HG02588 (cell line): ENCODE measurements around the gene ST8SIA5.

ENCODE experiments used
- ATAC-seq: cut with Tn5 transposase; IDR thresholded peaks from one replicate; pipeline ENCODE4 v1.9.1; 2021; ENCODE audit warnings: mild to moderate bottlenecking, moderate library complexity; ENCODE audit not compliant: unreplicated experiment

The ST8SIA5 gene

GRCh38 chr18:46715062-46715461 lies 41.8 kb downstream of the ST8SIA5 start:
- ATAC-seq: no peak

- no peak for ATAC-seq
Observed at GRCh38 chr18:46712406-46712805, 44.4 kb downstream of the ST8SIA5 start.

GRCh38 chr18:46711444-46711863 lies 45.4 kb downstream of the ST8SIA5 start:
- no peak for ATAC-seq

- ATAC-seq: no peak
Observed at GRCh38 chr18:46706968-46707367, 49.9 kb downstream of the ST8SIA5 start.

- no peak for ATAC-seq
Observed at GRCh38 chr18:46705521-46705920, 51.3 kb downstream of the ST8SIA5 start.

- ATAC-seq: no peak
Observed at GRCh38 chr18:46704816-46705215, 52.0 kb downstream of the ST8SIA5 start.

- ATAC-seq: no peak
Observed at GRCh38 chr18:46704189-46704588, 52.7 kb downstream of the ST8SIA5 start.

- no peak for ATAC-seq
Observed at GRCh38 chr18:46702471-46702870, 54.4 kb downstream of the ST8SIA5 start.

GRCh38 chr18:46700066-46700824 lies 56.6 kb downstream of the ST8SIA5 start:
- no peak for ATAC-seq

- no peak for ATAC-seq
Observed at GRCh38 chr18:46696702-46697101, 60.2 kb downstream of the ST8SIA5 start.

GRCh38 chr18:46696268-46696667 lies 60.6 kb downstream of the ST8SIA5 start:
- ATAC-seq: no peak

- no peak for ATAC-seq
Observed at GRCh38 chr18:46693996-46694395, 62.9 kb downstream of the ST8SIA5 start.

- no peak for ATAC-seq
Observed at GRCh38 chr18:46688853-46689525, 67.9 kb downstream of the ST8SIA5 start.

GRCh38 chr18:46686186-46686585 lies 70.7 kb downstream of the ST8SIA5 start:
- ATAC-seq: no peak

GRCh38 chr18:46683252-46683651 lies 73.6 kb downstream of the ST8SIA5 start:
- ATAC-seq: no peak

GRCh38 chr18:46680784-46681695 lies 75.8 kb downstream of the ST8SIA5 start:
- ATAC-seq: no peak

GRCh38 chr18:46679846-46680598 lies 76.8 kb downstream of the ST8SIA5 start:
- no peak for ATAC-seq

GRCh38 chr18:46678785-46679399 lies 78.0 kb downstream of the ST8SIA5 start:
- no peak for ATAC-seq

- ATAC-seq: no peak
Observed at GRCh38 chr18:46678041-46678440, 78.8 kb downstream of the ST8SIA5 start.

- no peak for ATAC-seq
Observed at GRCh38 chr18:46677611-46678010, 79.2 kb downstream of the ST8SIA5 start.
